Neuron (in vitro differentiated cells): Measurements from ENCODE around the gene MYCN.

Source experiments
- H2AFZ ChIP-seq: one replicate; pipeline ENCODE4 v1.6.1; 2013; ENCODE audit warnings: low read depth, mild to moderate bottlenecking, inconsistent platforms, low read length, moderate library complexity
- H3K27me3 ChIP-seq: one replicate; pipeline ENCODE4 v1.6.1; 2013; ENCODE audit warnings: low read length; ENCODE audit not compliant: insufficient read depth
- H3K36me3 ChIP-seq: one replicate; pipeline ENCODE4 v1.6.1; 2013; ENCODE audit warnings: low read length; ENCODE audit not compliant: insufficient read depth
- H3K4me1 ChIP-seq: one replicate; pipeline ENCODE4 v1.6.1; 2013; ENCODE audit warnings: low read length; ENCODE audit not compliant: insufficient read depth
- H3K4me3 ChIP-seq: 2 replicates; pipeline ENCODE4 v1.5.1; 2013; ENCODE audit warnings: mild to moderate bottlenecking, low read length, moderate library complexity
- H3K9me3 ChIP-seq: one replicate; pipeline ENCODE4 v1.6.1; 2013; ENCODE audit warnings: low read length

The MYCN gene

GRCh38 chr2:15938803-15939555, 1.4 kb upstream of the MYCN start:
- Histone ChIP-seq H3K36me3 (peaks cover 16% of the 10 kb centered on the region), H3K27me3 (no peaks in the 10 kb centered on the region), H3K9me3 (peaks cover 1% of the 10 kb centered on the region), H3K4me1 (peaks cover 16% of the 10 kb centered on the region), H2AFZ (peak overlapping the region; percentile 49), H3K4me3 (peak overlapping the region; percentile 48)

- no peaks in the 10 kb centered on the region for H3K27me3 ChIP-seq
Measured at GRCh38 chr2:15939556-15939853, 845 bp upstream of the MYCN start.

GRCh38 chr2:15940661-15941480, 521 bp downstream of the MYCN start:
- Histone ChIP-seq H3K27me3 (no peaks in the 10 kb centered on the region), H2AFZ (no peak overlapping the region), H3K4me1 (peaks cover 28% of the 10 kb centered on the region), H3K9me3 (peaks cover 4% of the 10 kb centered on the region), H3K36me3 (peaks cover 33% of the 10 kb centered on the region), H3K4me3 (peak overlapping the region; percentile 48)

More at GRCh38 chr2:15939556-15939853, 845 bp upstream of the MYCN start:
- peak overlapping the region; percentile 48 for H3K4me3 ChIP-seq
- peak overlapping the region; percentile 49 for H2AFZ ChIP-seq
- no peaks in the 10 kb centered on the region for H3K9me3 ChIP-seq
- peaks cover 22% of the 10 kb centered on the region for H3K4me1 ChIP-seq
- H3K36me3 ChIP-seq: peaks cover 21% of the 10 kb centered on the region

- peaks cover 39% of the 10 kb centered on the region for H3K36me3 ChIP-seq
- H3K27me3 ChIP-seq: no peaks in the 10 kb centered on the region
- no peak overlapping the region for H2AFZ ChIP-seq
- H3K4me3 ChIP-seq: peak overlapping the region; percentile 48
- peaks cover 28% of the 10 kb centered on the region for H3K4me1 ChIP-seq
- H3K9me3 ChIP-seq: peaks cover 4% of the 10 kb centered on the region
Measured at GRCh38 chr2:15941481-15941850, 1.1 kb downstream of the MYCN start.

GRCh38 chr2:15941871-15942710, 1.7 kb downstream of the MYCN start:
- Histone ChIP-seq H3K36me3 (peaks cover 46% of the 10 kb centered on the region), H3K9me3 (peaks cover 4% of the 10 kb centered on the region), H3K4me1 (peaks cover 28% of the 10 kb centered on the region), H3K27me3 (no peaks in the 10 kb centered on the region), H3K4me3 (peak overlapping the region; percentile 48), H2AFZ (no peak overlapping the region)

- Histone ChIP-seq H3K4me3 (peak overlapping the region; percentile 48), H3K36me3 (peaks cover 53% of the 10 kb centered on the region), H2AFZ (no peak overlapping the region), H3K9me3 (peaks cover 4% of the 10 kb centered on the region), H3K4me1 (peaks cover 28% of the 10 kb centered on the region), H3K27me3 (no peaks in the 10 kb centered on the region)
Measured at GRCh38 chr2:15942711-15943345, 2.5 kb downstream of the MYCN start.

GRCh38 chr2:15943378-15944280, 3.3 kb downstream of the MYCN start:
- H3K4me3 ChIP-seq: peak overlapping the region; percentile 48
- peaks cover 56% of the 10 kb centered on the region for H3K36me3 ChIP-seq
- H3K27me3 ChIP-seq: no peaks in the 10 kb centered on the region
- H3K9me3 ChIP-seq: peaks cover 4% of the 10 kb centered on the region
- H3K4me1 ChIP-seq: peaks cover 25% of the 10 kb centered on the region
- no peak overlapping the region for H2AFZ ChIP-seq

GRCh38 chr2:15944325-15945017, 4.1 kb downstream of the MYCN start:
- Histone ChIP-seq H3K27me3 (no peaks in the 10 kb centered on the region), H3K36me3 (peaks cover 56% of the 10 kb centered on the region), H3K4me1 (peaks cover 16% of the 10 kb centered on the region), H3K9me3 (peaks cover 4% of the 10 kb centered on the region), H2AFZ (no peak overlapping the region), H3K4me3 (peak overlapping the region; percentile 48)

- no peaks in the 10 kb centered on the region for H3K27me3 ChIP-seq
- H3K36me3 ChIP-seq: peaks cover 56% of the 10 kb centered on the region
- no peak overlapping the region for H2AFZ ChIP-seq
- peaks cover 4% of the 10 kb centered on the region for H3K9me3 ChIP-seq
- H3K4me3 ChIP-seq: no peak overlapping the region
- H3K4me1 ChIP-seq: peaks cover 15% of the 10 kb centered on the region
Measured at GRCh38 chr2:15945909-15946705, 5.8 kb downstream of the MYCN start.

GRCh38 chr2:15946983-15947382, 6.6 kb downstream of the MYCN start:
- H3K9me3 ChIP-seq: peaks cover 4% of the 10 kb centered on the region
- H3K4me1 ChIP-seq: peaks cover 15% of the 10 kb centered on the region
- H3K27me3 ChIP-seq: no peaks in the 10 kb centered on the region
- H2AFZ ChIP-seq: no peak overlapping the region
- no peak overlapping the region for H3K4me3 ChIP-seq
- H3K36me3 ChIP-seq: peaks cover 55% of the 10 kb centered on the region

GRCh38 chr2:15947431-15947830, 7.1 kb downstream of the MYCN start:
- Histone ChIP-seq H3K4me1 (peaks cover 15% of the 10 kb centered on the region), H3K36me3 (peaks cover 53% of the 10 kb centered on the region), H3K27me3 (no peaks in the 10 kb centered on the region), H3K9me3 (peaks cover 4% of the 10 kb centered on the region), H2AFZ (no peak overlapping the region), H3K4me3 (no peak overlapping the region)
